GM06990 (cell line): ENCODE results near the gene C21orf91.

Source experiments
- DNase-seq: peaks from one replicate; pipeline ENCODE4 v3.0.0-alpha.2; 2011; ENCODE audit not compliant: insufficient read length; ENCODE audit errors: extremely low read depth
- H3K27me3 ChIP-seq: replicated peaks from 2 replicates; pipeline ENCODE4 v1.6.0; 2011; ENCODE audit warnings: low read length; ENCODE audit not compliant: control insufficient read depth, insufficient read depth
- H3K36me3 ChIP-seq: 2 replicates; pipeline ENCODE4 v1.5.1; 2011; ENCODE audit warnings: low read length; ENCODE audit not compliant: control insufficient read depth, insufficient read depth
- H3K4me3 ChIP-seq: replicated peaks from 2 replicates; pipeline ENCODE4 v1.5.1; 2011; ENCODE audit warnings: low read depth, mild to moderate bottlenecking, control low read depth, low read length
- CTCF ChIP-seq: IDR thresholded peaks from 2 replicates; pipeline ENCODE4 v1.5.1; 2011; ENCODE audit warnings: low read length, control low read depth, mild to moderate bottlenecking, inconsistent platforms; ENCODE audit not compliant: insufficient read depth, poor library complexity, severe bottlenecking

The C21orf91 gene

GRCh38 chr21:17794518-17795145, 24.5 kb downstream of the C21orf91 start:
- no peak for TF ChIP-seq CTCF
- Histone ChIP-seq H3K4me3 (peak overlapping the region; percentile 13; the same call in 1 of the 2 replicates), H3K27me3 (no peaks in the 10 kb centered on the region), H3K36me3 (no peaks in the 10 kb centered on the region; the same call in 1 of the 2 replicates)
- DNase-seq: no peak

GRCh38 chr21:17793246-17794123, 25.7 kb downstream of the C21orf91 start:
- no peaks in the 10 kb centered on the region for H3K27me3 ChIP-seq
- TF ChIP-seq CTCF: no peak
- no peak for DNase-seq
- no peaks in the 10 kb centered on the region for H3K36me3 ChIP-seq
- peak overlapping the region; percentile 55 for H3K4me3 ChIP-seq

- H3K4me3 ChIP-seq: no peak overlapping the region; the same call in none of the 2 replicates
- H3K36me3 ChIP-seq: peaks cover 4% of the 10 kb centered on the region; the same call in 1 of the 2 replicates
- TF ChIP-seq CTCF: no peak
- no peak for DNase-seq
- no peaks in the 10 kb centered on the region for H3K27me3 ChIP-seq
Observed at GRCh38 chr21:17789656-17790055, 29.5 kb downstream of the C21orf91 start.

GRCh38 chr21:17789069-17789468, 30.1 kb downstream of the C21orf91 start:
- TF ChIP-seq CTCF: no peak
- H3K4me3 ChIP-seq: peak overlapping the region; percentile 28
- H3K27me3 ChIP-seq: no peaks in the 10 kb centered on the region
- peaks cover 4% of the 10 kb centered on the region; the same call in 1 of the 2 replicates for H3K36me3 ChIP-seq
- no peak for DNase-seq

- Histone ChIP-seq H3K4me3 (no peak overlapping the region), H3K36me3 (peaks cover 4% of the 10 kb centered on the region; the same call in 1 of the 2 replicates), H3K27me3 (no peaks in the 10 kb centered on the region)
- TF ChIP-seq CTCF: no peak
- DNase-seq: no peak
Observed at GRCh38 chr21:17786851-17787181, 32.3 kb downstream of the C21orf91 start.
